Chondrocyte (in vitro differentiated cells): ENCODE data around the gene PBX1. TPM values are rescaled to one million over a fixed set of nuclear protein-coding genes. Genes with fewer than 3 reads are reported as not detected.

Experiments
- DNase-seq: peaks from one replicate; pipeline ENCODE4 v3.0.0; 2021; ENCODE audit warnings: mixed read lengths, low spot score
- H3K27ac Mint-ChIP-seq: one replicate; pipeline ENCODE4 v1.8.0; 2021; ENCODE audit warnings: mild to moderate bottlenecking, moderate library complexity, mixed read lengths; ENCODE audit not compliant: unreplicated experiment
- H3K27me3 Mint-ChIP-seq: 2 replicates; pipeline ENCODE4 v1.8.0; 2021; ENCODE audit warnings: low read depth, mixed read lengths
- H3K36me3 Mint-ChIP-seq: 2 replicates; pipeline ENCODE4 v1.8.0; 2021; ENCODE audit warnings: low read depth, mixed read lengths
- H3K4me1 Mint-ChIP-seq: 2 replicates; pipeline ENCODE4 v1.8.0; 2021; ENCODE audit warnings: low read depth, mild to moderate bottlenecking, mixed read lengths
- H3K4me3 Mint-ChIP-seq: one replicate; pipeline ENCODE4 v1.8.0; 2021; ENCODE audit warnings: mild to moderate bottlenecking, moderate library complexity, mixed read lengths; ENCODE audit not compliant: unreplicated experiment
- H3K9me3 Mint-ChIP-seq: 2 replicates; pipeline ENCODE4 v1.8.0; 2021; ENCODE audit warnings: low read depth, mixed read lengths
- total RNA-seq: library from RNA; stranded (reverse); gene quantifications from 3 replicates; pipeline ENCODE4 v1.2.1, GENCODE V29; 2021
- TF ChIP-seq, protein P1 (sequence below): fragments of 200-600 bp; sonication (generic); IDR thresholded peaks from 2 replicates; pipeline ENCODE4 v1.5.0; 2021; ENCODE audit warnings: antibody characterized with exemption, mild to moderate bottlenecking, moderate library complexity

Gene PBX1
- total RNA-seq, 1 donor from 2014 or later, result 23.0 TPM

DNA sequence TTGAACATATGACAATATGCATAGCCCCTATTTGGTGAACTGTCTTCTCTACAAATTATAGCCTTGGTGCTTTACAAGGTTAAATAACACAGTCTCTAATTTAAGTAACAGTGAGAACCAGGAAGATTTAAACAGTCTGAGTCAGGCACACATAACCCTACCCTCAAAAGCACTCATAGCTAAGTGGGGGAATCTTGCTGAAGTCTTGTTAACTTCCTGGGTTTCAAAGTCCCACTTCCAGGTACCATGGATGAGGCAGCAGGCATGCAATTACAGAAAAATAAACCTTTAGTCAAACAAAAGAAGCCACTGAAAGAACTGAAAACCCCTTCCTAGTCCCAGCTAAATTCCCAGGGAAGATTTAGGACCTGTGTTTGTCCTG, 147.6 kb downstream of the PBX1 start:
- Mint-ChIP-seq H3K27ac (peak overlapping the region; percentile 18), H3K9me3 (no peaks in the 10 kb centered on the region), H3K36me3 (no peaks in the 10 kb centered on the region), H3K4me3 (no peak overlapping the region), H3K27me3 (no peaks in the 10 kb centered on the region), H3K4me1 (peaks cover 33% of the 10 kb centered on the region)
- TF ChIP-seq, protein P1, sequence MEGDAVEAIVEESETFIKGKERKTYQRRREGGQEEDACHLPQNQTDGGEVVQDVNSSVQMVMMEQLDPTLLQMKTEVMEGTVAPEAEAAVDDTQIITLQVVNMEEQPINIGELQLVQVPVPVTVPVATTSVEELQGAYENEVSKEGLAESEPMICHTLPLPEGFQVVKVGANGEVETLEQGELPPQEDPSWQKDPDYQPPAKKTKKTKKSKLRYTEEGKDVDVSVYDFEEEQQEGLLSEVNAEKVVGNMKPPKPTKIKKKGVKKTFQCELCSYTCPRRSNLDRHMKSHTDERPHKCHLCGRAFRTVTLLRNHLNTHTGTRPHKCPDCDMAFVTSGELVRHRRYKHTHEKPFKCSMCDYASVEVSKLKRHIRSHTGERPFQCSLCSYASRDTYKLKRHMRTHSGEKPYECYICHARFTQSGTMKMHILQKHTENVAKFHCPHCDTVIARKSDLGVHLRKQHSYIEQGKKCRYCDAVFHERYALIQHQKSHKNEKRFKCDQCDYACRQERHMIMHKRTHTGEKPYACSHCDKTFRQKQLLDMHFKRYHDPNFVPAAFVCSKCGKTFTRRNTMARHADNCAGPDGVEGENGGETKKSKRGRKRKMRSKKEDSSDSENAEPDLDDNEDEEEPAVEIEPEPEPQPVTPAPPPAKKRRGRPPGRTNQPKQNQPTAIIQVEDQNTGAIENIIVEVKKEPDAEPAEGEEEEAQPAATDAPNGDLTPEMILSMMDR, result no peak
- no peak for DNase-seq

DNA sequence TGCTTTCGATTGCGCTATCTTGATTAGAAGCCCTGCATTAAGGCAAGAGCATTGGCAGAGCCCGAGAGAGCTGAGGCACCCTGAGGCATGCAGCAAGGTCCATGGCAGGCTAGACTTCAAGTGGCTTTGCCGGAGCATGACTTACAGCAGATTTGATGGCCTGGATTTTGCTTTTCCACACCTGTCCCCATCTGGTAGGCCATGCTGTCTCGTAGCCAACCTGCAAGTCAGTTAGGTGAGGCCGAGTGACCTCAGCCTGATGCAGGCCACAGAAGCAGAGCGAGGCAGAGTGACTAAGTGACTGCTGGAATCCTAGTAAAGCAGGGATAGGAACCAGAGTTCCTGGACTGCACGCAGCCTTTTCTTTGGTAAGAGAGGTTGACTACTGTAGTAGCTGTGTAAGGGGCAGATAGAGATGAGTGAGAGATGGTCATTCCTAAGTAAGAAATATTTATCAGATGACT, 148.9 kb downstream of the PBX1 start:
- TF ChIP-seq, protein P1, result no peak
- Mint-ChIP-seq H3K27ac (peak overlapping the region; percentile 50), H3K27me3 (no peaks in the 10 kb centered on the region), H3K36me3 (no peaks in the 10 kb centered on the region), H3K9me3 (no peaks in the 10 kb centered on the region), H3K4me3 (no peak overlapping the region), H3K4me1 (peaks cover 33% of the 10 kb centered on the region)
- no peak for DNase-seq

DNA sequence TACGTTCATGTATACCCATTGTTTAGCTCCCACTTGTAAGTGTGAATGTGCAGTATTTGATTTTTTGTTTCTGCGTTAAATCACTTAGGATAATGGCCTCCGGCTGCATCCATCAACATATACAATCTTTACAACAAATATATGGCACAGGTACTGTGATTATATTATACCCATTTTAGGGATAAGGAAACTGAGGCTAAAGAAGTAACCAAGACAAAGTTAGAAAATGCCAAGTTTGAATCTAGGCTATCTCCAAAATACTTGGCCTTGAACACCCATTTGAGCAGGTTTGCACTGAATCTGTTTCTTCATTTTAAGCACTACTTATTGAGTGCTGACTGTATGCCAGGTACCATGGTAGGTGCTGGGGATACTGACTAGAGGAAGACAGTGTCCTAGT, 149.6 kb downstream of the PBX1 start:
- peaks cover 33% of the 10 kb centered on the region for H3K4me1 Mint-ChIP-seq

GRCh38 chr1:164709126-164709525, 150.1 kb downstream of the PBX1 start:
- TF ChIP-seq, protein P1, result no peak
- Mint-ChIP-seq H3K4me3 (no peak overlapping the region), H3K4me1 (peaks cover 33% of the 10 kb centered on the region), H3K27ac (no peak overlapping the region), H3K27me3 (no peaks in the 10 kb centered on the region), H3K36me3 (no peaks in the 10 kb centered on the region), H3K9me3 (no peaks in the 10 kb centered on the region)
- DNase-seq, result no peak

More for the DNA sequence above, 149.6 kb downstream of the PBX1 start:
- TF ChIP-seq, protein P1, result no peak
- no peaks in the 10 kb centered on the region for H3K9me3 Mint-ChIP-seq
- no peak overlapping the region for H3K4me3 Mint-ChIP-seq
- no peaks in the 10 kb centered on the region for H3K27me3 Mint-ChIP-seq
- H3K36me3 Mint-ChIP-seq, result no peaks in the 10 kb centered on the region
- no peak for DNase-seq
- H3K27ac Mint-ChIP-seq, result no peak overlapping the region

DNA sequence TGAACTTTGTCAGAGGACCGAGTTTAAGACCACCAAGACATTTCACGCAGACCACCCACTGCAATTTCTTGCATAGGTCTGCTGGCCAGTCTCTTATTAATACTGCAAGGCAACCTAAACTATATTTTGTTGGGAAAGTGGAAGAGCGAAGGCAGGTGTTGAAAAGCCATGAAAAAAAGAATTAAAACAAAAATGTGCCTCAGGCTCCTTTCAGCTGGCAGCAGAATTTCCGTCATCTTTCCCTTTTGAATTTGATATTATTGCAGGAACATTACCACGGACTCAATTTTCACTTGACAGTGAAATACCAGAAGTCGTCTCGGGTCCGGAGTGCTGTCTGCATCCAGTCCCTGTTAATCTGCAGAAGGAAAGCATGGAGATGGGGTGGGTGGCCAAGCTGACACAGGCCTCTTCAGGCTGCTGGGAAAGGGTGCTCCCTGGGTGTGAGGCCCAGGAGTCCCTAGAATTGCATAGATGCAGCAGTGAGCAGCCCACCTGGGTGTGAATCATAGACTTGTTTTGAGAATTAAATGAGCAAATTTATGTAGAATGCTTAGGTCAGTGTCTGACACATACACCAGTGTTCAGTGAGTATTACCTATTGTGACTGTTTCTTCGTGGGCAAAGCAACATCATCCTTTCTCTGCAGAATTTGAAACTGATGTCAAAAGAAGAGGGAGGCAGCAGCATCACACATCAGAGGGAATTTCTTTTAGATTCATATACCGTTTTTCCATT, 150.7 kb downstream of the PBX1 start:
- no peak for DNase-seq
- Mint-ChIP-seq H3K9me3 (no peaks in the 10 kb centered on the region), H3K27me3 (no peaks in the 10 kb centered on the region), H3K27ac (no peak overlapping the region), H3K4me1 (peaks cover 33% of the 10 kb centered on the region), H3K4me3 (no peak overlapping the region), H3K36me3 (no peaks in the 10 kb centered on the region)
- TF ChIP-seq, protein P1, result no peak
